HEK293T (cell line): ENCODE data around the gene PLA2G4A.

ENCODE experiments used
- CTCF ChIA-PET: fragments of 350-600 bp; formaldehyde crosslinking; extraction: SDS; loops from one replicate; lab custom pipeline; 2021; ENCODE audit warnings: antibody characterized with exemption, inconsistent platforms; lab: Yijun Ruan, JAX
- POLR2A ChIA-PET: fragments of 350-600 bp; formaldehyde crosslinking; extraction: SDS; loops from one replicate; lab custom pipeline; 2020; ENCODE audit warnings: antibody characterized with exemption, inconsistent platforms; lab: Yijun Ruan, JAX
- DNase-seq: peaks from one replicate; pipeline ENCODE4 v3.0.0; 2012; ENCODE audit warnings: mixed read lengths; ENCODE audit errors: extremely low spot score
- ARNT ChIP-seq: fragments of 450-650 bp; IDR thresholded peaks from 2 replicates; pipeline ENCODE4 v1.6.1; 2017; ENCODE audit warnings: mild to moderate bottlenecking
- BHLHE40 ChIP-seq: fragments of 450-650 bp; IDR thresholded peaks from 2 replicates; pipeline ENCODE4 v1.6.1; 2016; ENCODE audit warnings: mild to moderate bottlenecking, moderate library complexity, borderline replicate concordance
- CTBP1 ChIP-seq: fragments of 450-650 bp; IDR thresholded peaks from 2 replicates; pipeline ENCODE4 v1.6.1; 2016; ENCODE audit warnings: borderline replicate concordance
- ELF4 ChIP-seq: fragments of 450-650 bp; IDR thresholded peaks from 2 replicates; pipeline ENCODE4 v1.6.1; 2017; ENCODE audit warnings: antibody characterized with exemption
- FOXA1 ChIP-seq: fragments of 450-650 bp; IDR thresholded peaks from 2 replicates; pipeline ENCODE4 v1.6.1; 2016; ENCODE audit warnings: mild to moderate bottlenecking
- FOXK2 ChIP-seq: fragments of 450-650 bp; IDR thresholded peaks from 2 replicates; pipeline ENCODE4 v1.6.1; 2016; ENCODE audit warnings: mild to moderate bottlenecking
- FOXM1 ChIP-seq: fragments of 450-650 bp; IDR thresholded peaks from 2 replicates; pipeline ENCODE4 v1.6.1; 2017; ENCODE audit warnings: mild to moderate bottlenecking, borderline replicate concordance
- HDGF ChIP-seq: fragments of 450-650 bp; IDR thresholded peaks from 2 replicates; pipeline ENCODE4 v1.6.1; 2017; ENCODE audit warnings: antibody characterized with exemption, borderline replicate concordance
- L3MBTL2 ChIP-seq: fragments of 450-650 bp; conservative IDR thresholded peaks from 2 replicates; pipeline ENCODE4 v1.6.1; 2016; ENCODE audit warnings: mild to moderate bottlenecking
- LEF1 ChIP-seq: fragments of 450-650 bp; IDR thresholded peaks from 2 replicates; pipeline ENCODE4 v1.6.1; 2017; ENCODE audit warnings: mild to moderate bottlenecking, borderline replicate concordance
- NFRKB ChIP-seq: fragments of 450-650 bp; IDR thresholded peaks from 2 replicates; pipeline ENCODE4 v1.6.1; 2016; ENCODE audit warnings: mild to moderate bottlenecking, moderate library complexity
- PKNOX1 ChIP-seq: fragments of 450-650 bp; IDR thresholded peaks from 2 replicates; pipeline ENCODE4 v1.6.1; 2016
- SP1 ChIP-seq: fragments of 450-650 bp; IDR thresholded peaks from 2 replicates; pipeline ENCODE4 v1.6.1; 2017
- SUZ12 ChIP-seq: fragments of 450-650 bp; IDR thresholded peaks from 2 replicates; pipeline ENCODE4 v1.6.1; 2016; ENCODE audit warnings: mild to moderate bottlenecking
- TARDBP ChIP-seq: fragments of 450-650 bp; IDR thresholded peaks from 2 replicates; pipeline ENCODE4 v1.6.1; 2016
- ZNF384 ChIP-seq: fragments of 450-650 bp; IDR thresholded peaks from 2 replicates; pipeline ENCODE4 v1.6.1; 2016

PLA2G4A gene

GRCh38 chr1:186819563-186819962 is 9.2 kb upstream of the PLA2G4A start:
- ChIA-PET CTCF (no interaction called here), POLR2A (no interaction called here)
- no peak for TF ChIP-seq ARNT
- no peak for TF ChIP-seq SUZ12
- no peak for TF ChIP-seq PKNOX1
- TF ChIP-seq ELF4: no peak
- TF ChIP-seq BHLHE40: no peak
- no peak for TF ChIP-seq SP1
- TF ChIP-seq CTBP1: no peak
- TF ChIP-seq ZNF384: no peak
- TF ChIP-seq TARDBP: no peak
- TF ChIP-seq L3MBTL2: no peak
- TF ChIP-seq HDGF: no peak
- TF ChIP-seq FOXA1: no peak
- no peak for TF ChIP-seq FOXK2
- no peak for TF ChIP-seq NFRKB
- TF ChIP-seq LEF1: no peak
- no peak for TF ChIP-seq FOXM1
- DNase-seq: no peak

DNA sequence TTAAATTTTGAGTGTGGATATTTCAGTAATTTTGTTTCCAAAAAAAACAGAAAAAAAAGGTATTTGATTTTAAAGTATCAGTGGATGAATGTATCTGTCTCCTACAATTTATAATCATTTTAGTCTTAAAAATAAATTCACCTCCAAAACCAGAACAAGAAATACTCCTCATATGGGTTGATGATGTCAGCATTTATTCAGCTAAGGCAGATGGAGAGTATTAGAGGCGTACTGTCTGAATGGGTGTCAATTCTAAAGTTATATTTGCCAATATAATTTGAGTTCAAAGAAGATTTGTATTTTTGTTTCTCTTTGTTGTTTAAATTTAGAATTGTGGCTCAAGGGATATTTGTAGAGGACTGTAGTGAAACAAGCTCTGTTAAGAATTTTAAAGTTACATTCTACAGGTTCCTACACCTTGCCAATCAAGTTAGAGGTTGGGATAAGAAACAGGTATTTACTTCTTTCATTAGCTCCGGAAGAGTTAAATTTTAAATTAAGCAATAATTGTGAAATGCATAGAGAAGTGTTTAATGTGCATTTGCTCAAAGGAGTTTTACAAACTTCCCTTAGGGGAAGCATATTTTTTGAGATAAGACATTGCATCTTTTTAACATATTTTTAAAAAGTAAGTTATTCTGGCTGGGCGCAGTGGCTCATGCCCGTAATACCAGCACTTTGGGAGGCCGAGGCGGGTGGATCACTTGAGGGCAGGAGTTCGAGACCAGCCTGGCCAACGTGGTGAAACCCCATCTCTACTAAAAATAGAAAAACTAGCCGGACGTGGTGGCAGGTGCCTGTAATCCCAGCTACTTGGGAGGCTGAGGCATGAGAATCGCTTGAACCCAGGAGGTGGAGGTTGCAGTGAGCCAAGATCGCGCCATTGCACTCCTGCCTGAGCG is 1.2 kb downstream of the PLA2G4A start:
- ChIA-PET POLR2A (no interaction called here), CTCF (no interaction called here)
- no peak for TF ChIP-seq HDGF
- no peak for DNase-seq

DNA sequence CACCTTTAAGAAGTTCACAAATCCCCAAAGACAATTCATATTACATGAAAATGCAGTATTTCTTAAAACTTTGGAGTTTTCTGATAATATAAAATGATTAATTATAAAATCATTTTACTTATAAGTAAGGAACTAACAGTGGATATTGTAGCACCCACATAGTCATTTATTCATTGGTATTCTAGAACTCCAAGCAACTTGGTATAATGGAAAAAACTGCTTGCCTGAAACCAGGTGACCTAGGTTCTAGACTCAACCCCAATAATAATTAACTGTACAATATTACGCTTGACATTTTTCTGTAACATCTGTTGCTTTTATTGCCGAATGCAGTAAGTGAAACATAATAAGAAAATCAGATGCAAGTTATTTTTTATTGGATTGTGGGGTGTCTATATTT is 2.4 kb downstream of the PLA2G4A start:
- CTCF ChIA-PET: no interaction called here
- DNase-seq: no peak
- POLR2A ChIA-PET: no interaction called here
- TF ChIP-seq SP1 (no peak), TARDBP (no peak)

DNA sequence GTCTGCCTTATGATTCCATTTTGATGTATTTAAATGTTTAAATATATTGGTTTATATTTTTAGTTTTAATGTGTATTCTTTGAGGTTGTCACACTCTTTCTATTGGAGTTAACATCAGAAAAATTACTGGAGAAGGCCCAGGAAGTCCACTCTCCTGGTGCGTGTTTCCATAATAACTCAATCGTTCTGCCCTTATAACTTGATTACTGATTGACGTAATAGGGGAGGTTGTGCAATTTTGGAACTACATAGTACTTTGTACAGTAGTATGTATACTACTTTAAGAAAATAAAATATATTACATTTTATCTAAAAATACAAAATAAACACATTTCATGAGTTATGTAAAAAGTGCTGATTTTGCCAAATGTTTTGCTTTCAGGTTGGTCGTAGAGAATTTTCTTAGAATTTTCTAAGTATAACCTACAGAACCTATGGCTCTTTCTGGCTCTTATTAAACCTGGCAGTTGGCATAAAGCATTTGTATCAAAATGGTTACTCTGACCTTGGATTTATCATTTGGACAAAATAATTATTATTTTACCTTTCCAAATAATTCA is 5.7 kb downstream of the PLA2G4A start:
- TF ChIP-seq ZNF384 (no peak), FOXA1 (no peak), FOXK2 (no peak), SUZ12 (no peak), SP1 (no peak), FOXM1 (no peak), NFRKB (no peak), HDGF (no peak), CTBP1 (no peak), PKNOX1 (no peak), ELF4 (no peak), LEF1 (no peak), L3MBTL2 (no peak), ARNT (no peak), TARDBP (no peak)
- CTCF ChIA-PET: no interaction called here
- POLR2A ChIA-PET: no interaction called here
- DNase-seq: no peak

DNA sequence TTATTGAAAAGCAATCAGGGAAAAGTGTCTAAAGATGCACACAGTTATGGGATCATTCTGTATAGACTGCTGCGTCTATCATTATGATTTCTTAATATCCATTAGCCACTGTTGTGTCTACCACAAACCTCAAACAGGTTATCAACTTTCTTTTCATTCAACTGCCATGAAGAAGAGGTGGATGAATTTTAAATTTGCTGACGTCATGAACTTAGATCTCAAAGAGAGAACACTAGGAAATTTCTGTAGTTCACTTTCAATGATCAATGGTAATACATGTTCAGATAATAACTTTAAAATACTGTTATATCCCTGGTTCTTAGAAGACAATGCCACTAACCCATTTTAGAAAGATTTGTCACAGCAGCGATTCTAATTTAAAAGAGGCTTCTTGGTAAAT is 6.7 kb downstream of the PLA2G4A start:
- no peak for DNase-seq
- TF ChIP-seq FOXM1 (no peak), SUZ12 (no peak), BHLHE40 (no peak), CTBP1 (no peak), ELF4 (no peak), LEF1 (no peak), ZNF384 (no peak), TARDBP (no peak), L3MBTL2 (no peak), FOXK2 (no peak), NFRKB (no peak), HDGF (no peak), ARNT (no peak), PKNOX1 (no peak), SP1 (no peak), FOXA1 (no peak)
- POLR2A ChIA-PET: no interaction called here
- CTCF ChIA-PET: no interaction called here

DNA sequence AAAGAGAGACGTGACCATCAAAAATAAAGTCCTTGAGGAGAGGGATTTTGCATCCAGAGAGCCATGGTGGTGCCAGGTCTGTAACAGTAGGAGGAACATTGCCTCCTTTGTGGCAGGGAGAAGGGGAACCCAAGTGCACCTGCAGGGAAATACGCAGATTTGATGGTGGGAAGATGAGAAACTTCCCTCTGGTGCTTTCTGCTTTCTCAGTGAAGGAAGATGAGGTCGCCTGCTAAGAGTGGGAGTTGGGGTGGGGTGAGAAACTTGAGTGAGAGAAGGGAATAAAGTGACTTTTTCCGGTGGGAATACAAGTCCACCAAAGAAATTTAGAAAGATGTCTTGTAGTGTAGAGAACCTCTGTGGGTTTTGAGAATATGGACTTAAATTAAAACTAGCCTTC is 9.1 kb downstream of the PLA2G4A start:
- DNase-seq: no peak
- ChIA-PET POLR2A (no interaction called here), CTCF (no interaction called here)
- TF ChIP-seq ELF4 (no peak), NFRKB (no peak), SP1 (no peak), SUZ12 (no peak), FOXM1 (no peak), ARNT (no peak), CTBP1 (no peak), LEF1 (no peak), L3MBTL2 (no peak), BHLHE40 (no peak), PKNOX1 (no peak), ZNF384 (no peak), HDGF (no peak), TARDBP (no peak), FOXK2 (no peak), FOXA1 (no peak)
